NCI-H2081 treated with DMSO at 0.1 percent for 48 hours (cell line): ENCODE measurements around the gene GNB1.

Experiments used
- DNase-seq: peaks from one replicate; lab custom pipeline; 2025; lab: John Stamatoyannopoulos, UW

GNB1 gene

GRCh38 chr1:1910033-1910465 lies 19.2 kb upstream of the GNB1 start:
- no peak for DNase-seq

GRCh38 chr1:1908506-1908791 lies 17.6 kb upstream of the GNB1 start:
- DNase-seq, result no peak

- no peak for DNase-seq
Observed at GRCh38 chr1:1907098-1907736, 16.3 kb upstream of the GNB1 start.

GRCh38 chr1:1906185-1907097 lies 15.6 kb upstream of the GNB1 start:
- no peak for DNase-seq

DNA sequence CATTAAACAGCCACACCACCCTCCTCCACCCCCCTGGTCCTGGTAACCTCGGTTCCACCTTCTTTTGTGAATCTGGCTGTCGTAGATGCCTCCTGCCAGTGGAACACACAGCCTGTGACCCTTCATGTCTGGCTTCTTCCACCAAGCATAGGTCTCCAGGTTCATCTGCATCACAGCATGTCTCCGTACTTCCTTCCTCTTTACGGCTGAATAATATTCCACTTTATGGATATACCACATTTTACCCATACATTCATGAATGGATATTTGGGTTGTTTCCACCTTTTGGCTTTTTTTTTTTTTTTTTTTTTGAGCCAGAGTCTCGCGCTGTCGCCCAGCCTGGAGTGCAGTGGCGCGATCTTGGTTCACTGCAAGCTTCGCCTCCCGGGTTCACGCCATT lies 12.3 kb upstream of the GNB1 start:
- no peak for DNase-seq

DNA sequence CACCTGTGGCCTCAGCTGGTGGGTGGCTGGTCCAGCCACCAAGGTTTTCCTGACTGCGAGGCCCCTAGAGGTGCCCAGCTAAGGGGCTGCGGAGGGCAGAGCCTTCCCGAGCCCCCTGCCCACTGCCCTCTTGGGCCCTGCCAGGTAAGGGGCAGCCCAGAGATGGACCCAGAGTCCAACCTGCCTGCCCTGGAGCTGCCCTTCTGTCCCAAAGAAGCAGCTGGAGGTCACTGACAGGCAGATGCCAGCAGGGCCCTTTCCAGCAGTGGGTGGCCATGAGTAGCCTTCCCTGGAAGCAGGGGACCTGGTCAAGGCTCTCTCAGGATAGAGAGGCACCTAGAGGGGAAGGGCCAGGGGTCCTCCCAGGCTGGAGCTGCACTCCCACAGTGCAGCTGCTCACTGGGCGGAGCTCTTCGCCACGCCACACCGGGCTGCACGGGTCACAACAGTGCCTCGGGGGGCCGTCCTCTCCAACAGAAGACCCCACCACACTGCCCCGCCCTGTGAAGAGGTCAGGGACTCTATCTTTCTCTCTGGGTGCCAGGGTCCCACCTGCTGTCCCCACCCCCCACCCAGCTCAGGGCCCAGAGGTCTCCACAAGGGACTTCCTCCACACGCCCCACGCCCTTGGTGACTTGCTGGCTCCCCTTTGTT lies 10.9 kb upstream of the GNB1 start:
- no peak for DNase-seq

GRCh38 chr1:1900883-1901640 lies 10.2 kb upstream of the GNB1 start:
- no peak for DNase-seq

- DNase-seq, result no peak
Observed at GRCh38 chr1:1899967-1900327, 9.1 kb upstream of the GNB1 start.

GRCh38 chr1:1899266-1899966 lies 8.5 kb upstream of the GNB1 start:
- no peak for DNase-seq

DNA sequence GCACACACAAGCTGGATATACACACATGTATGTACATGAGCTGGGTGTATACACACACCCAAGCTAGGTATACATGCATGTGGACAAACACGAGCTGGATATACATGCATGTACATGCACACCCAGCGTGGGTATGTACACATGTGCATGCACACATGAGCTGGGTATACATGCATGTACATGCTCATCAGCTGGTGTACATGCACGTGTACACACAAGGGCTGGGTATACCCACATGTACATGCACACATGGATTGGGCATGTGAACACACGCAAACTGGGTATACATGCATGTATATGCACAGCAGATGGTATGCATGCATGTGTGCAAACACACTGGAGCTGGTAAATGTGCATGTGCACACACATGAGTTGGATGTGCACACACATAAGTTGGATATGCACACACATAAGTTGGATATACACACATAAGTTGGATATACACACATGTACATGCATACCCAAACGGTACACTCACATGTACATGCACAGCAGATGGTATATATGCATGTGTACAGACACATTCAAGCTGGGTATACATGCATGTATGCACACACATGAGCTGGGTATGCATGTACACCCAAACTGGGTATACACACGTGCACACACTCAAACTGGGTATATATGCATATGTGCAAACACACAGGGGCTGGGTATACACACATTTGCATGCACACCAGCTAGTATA lies 7.5 kb upstream of the GNB1 start:
- DNase-seq, result no peak

- no peak for DNase-seq
Observed at GRCh38 chr1:1895456-1896336, 4.8 kb upstream of the GNB1 start.

DNA sequence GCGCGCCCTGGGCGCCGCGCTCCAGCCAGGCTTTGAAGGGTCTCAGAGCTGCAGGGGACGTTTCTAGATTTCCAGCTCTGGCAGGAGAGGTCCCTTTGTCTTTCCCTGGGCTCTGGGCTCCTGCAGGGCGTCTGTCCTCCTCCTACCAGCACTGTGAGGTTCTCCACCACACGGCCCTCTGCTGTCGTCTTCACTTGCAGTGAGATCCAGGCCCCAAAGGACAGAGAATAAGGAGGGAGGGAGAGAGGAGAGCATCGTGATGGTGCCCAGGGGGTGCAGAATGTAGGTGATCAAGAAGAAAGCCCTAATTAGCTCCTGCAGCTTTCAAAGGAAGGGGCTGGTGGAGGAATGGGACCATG lies 4.2 kb upstream of the GNB1 start:
- DNase-seq, result no peak

GRCh38 chr1:1894354-1895059 lies 3.6 kb upstream of the GNB1 start:
- no peak for DNase-seq

- DNase-seq, result no peak
Observed at GRCh38 chr1:1893997-1894353, 3.1 kb upstream of the GNB1 start.

- DNase-seq, result no peak
Observed at GRCh38 chr1:1893291-1893985, 2.6 kb upstream of the GNB1 start.

DNA sequence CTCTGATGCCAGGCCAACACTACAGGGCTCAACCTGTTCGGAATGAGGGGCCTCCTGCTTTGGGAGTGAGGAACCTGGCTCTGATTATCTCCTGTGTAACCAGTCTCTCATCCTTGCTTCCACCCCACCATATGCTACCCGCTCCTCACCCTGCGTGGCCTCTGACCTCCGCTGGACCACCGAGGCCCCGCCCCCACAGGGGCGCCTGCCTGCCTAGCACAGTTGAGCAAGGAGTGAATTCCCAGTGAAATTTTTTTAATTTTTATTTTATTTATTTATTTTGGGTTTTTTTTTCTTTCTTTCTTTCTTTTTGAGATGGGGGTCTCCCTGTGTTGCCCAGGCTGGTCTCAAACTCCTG lies 1.9 kb upstream of the GNB1 start:
- no peak for DNase-seq

GRCh38 chr1:1892079-1892762 lies 1.3 kb upstream of the GNB1 start:
- DNase-seq, result no peak

GRCh38 chr1:1891349-1892078 lies 627 bp upstream of the GNB1 start:
- DNase-seq, result peak; percentile 23
